SKM-1 treated with dmso at 0.1 percent for 144 hours (cell line): ENCODE measurements around the gene LSM2.

Source experiments
- DNase-seq: peaks from one replicate; lab custom pipeline; 2025; ENCODE audit not compliant: unreplicated experiment; lab: John Stamatoyannopoulos, UW

The LSM2 gene

GRCh38 chr6:31777667-31778050, 29.1 kb downstream of the LSM2 start:
- DNase-seq: no peak

DNA sequence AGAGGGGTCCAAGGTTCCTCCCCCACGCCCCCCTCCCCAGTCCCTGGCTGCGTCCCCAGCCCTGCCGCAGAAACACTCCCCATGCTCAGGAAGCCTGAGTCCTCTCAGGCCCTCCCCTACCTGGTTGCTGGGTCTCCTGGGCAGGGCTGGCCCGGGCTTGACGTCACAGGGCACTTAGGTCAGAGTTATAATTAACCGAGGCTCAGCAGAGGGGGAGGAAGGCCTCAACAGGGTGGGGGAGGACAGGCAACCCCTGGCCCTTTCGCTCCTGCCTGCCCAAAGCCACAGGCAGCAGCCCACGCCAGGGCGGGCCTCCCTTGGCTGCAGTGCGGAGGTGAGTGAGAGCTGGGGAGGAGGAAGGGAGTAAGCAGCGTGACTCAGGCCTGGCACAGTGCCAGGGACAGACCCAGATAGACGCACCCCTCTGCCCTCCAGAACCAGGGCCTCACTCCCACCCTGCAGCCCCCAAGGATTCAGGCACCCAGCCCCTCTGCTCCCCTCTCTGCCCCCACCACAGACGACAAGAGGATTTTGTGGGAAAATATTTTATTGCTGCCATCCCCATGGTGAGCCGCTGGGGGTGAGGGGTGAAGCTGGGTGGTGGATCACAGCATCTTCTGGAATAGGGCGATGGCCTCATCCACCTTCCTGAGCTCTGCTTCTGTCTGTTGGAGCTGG, 29.6 kb downstream of the LSM2 start, which contains the start of gene VWA7:
Gene VWA7, minus strand, starts transcription at position 340 of the 678 bp plus-strand sequence. CDS start 549 bp downstream, outside the sequence.
- peak; percentile 91 for DNase-seq

GRCh38 chr6:31776485-31776988, 30.2 kb downstream of the LSM2 start:
- peak; percentile 74 for DNase-seq

DNA sequence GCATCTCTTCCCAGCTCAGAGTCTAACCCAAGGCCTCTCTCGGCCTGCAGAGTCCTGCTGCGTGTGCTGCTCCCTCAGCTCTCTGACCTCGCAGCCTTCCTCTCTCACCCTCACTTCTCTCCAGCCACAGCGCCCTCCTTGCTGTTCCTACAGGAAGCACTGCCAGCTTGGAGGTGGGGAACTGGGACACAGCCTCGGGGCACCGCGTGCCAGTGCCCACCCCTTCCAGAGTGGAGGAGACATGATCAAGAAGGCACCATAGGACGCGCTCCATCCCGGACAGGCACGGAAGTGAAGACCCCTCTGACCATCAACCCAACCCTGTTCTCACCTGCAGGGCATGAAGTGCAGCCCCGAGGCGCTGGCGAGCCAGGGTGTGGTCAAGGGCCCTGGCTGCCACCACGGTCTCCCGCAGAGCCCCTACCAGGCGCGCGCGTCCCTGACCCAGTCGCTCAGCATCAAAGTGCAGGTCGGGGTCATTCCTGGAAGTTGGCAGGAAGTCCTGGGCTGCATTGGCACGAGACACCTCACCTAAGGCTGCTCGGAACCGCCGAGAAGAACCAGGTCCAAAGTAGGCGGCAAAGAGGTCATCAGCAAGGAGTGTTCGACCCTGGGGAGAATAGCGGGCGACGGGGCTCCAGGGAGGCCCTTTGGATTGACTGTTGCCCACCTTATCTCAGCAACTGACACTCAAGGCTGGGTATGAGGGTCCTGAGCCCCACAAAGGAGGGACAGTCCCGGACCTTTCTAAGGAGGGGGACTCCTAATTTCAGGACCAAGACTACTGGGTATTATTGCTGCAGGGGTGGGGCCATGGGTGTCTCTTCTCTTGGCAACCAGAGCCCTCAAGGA, 30.9 kb downstream of the LSM2 start:
- DNase-seq: no peak

- DNase-seq: no peak
Measured at GRCh38 chr6:31775184-31775583, 31.6 kb downstream of the LSM2 start.

DNA sequence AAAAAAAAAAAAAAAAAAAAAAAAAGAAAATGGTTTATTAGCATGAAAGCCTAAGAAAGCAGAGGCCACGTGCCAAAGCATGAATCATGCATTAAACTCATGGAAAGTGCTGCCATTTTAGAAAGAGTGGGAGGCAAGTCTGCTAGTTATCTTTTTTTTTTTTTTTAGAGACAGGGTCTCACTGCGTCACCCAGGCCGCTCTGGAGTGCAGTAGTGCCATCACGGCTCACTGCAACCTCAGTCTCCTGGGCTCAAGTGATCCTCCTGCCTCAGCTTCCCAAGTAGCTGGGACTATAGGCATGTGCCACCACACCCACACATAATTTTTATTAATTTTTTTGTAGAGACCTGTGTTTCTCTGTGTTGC, 34.8 kb downstream of the LSM2 start:
- no peak for DNase-seq

GRCh38 chr6:31770860-31771259, 35.9 kb downstream of the LSM2 start:
- DNase-seq: no peak

DNA sequence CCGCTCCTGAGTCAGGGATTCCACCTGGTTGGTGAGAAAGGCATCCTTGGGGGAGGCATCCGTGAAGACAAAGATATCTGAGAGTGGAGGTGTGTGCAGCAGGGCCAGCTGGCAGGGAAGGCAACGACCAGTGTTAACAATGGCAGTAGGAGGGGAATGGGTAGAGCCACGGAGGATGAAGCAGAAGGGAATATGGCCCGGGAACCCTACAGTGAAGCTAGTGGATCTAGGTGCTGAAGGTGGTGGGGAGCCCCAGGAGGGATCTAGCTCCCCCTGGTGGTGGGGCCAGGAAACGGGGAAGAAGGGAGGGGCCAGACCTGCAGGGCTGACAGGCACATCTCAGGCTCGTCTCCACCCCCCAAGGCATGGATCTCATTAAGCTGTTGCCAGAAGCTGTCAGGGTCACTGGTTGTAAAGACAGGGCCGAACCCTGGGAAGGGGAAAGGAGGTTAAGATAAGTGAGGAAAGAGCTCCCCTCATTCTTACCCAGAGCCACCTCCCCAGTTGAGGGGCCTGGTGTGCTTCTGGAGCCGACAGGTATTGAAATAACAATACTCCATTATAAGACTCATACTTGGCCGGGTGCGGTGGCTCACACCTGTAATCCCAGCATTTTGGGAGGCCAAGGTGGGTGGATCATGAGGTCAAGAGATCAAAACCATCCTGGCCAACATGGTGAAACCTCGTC, 36.9 kb downstream of the LSM2 start:
- DNase-seq: peak; percentile 74

- DNase-seq: no peak
Measured at GRCh38 chr6:31768363-31769257, 38.2 kb downstream of the LSM2 start.

DNA sequence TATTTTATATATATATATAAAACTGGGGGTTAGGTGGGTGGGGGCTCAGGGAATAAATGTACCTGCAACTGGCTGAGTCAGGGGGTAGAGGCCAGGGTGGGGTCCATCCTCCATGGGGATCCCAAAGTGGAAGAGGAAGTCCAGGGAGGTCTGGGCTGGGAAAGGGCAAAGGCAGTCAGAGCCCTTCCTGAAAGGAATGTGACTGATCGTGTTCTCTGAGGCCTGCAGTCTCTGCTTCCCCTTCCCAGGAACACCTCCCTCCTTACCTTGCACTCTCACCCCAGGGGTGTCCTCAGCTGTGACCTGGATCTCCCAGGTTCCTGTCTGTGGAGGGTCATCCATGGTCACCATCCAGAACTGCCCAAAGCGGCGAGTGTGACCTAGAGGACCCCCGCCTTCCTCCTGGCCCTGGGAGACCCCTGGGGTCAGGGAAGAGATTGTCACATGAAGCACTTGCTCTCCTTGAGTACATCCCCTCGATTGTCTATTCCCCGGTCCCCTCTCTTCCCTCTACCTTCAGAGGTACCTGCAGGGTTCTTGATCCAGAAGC, 39.6 kb downstream of the LSM2 start:
- DNase-seq: no peak

DNA sequence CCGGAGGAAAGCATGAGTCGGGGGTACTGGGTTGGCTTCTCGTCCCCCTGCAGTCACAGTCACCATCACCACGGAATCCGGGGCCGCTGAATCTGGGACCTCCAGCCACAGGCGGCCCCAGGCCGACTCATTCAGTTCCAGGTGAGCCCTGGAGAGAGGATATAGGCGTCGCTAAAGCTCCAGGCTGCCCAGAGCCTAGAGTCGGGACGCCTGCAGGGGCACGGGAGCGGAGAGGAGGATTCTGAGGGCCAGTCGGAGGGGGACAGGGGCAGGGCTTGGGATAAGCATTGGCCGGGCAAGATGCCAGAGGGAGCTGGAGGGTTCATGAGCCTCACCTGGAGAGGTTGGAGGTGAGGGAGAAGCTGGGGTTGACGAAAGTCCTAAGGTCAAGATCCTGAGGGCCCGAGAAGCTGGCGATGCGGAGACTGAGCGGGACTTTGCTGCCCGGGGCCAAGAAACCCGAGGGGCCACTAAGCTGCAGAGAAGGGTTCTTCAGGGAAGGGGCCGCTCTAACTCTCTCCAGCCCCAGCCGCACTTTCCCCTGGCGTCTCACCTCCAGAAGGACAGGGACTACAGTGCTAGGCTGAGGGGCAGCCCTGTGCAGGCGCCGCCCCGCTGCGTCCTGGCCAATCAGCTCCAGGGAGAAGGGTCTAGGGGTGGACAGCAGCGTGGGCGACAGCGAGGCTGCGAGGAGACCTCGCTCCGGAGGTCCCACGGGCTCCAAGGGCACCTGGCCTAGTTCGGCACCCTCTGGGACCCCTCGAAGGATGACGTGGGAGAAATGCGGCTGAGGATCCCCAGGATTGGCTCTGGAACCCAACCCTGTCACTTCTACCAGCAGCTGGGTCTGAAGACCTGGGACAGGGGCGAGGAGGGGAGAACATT, 40.6 kb downstream of the LSM2 start:
- DNase-seq: no peak

GRCh38 chr6:31765559-31765909, 41.2 kb downstream of the LSM2 start:
- DNase-seq: no peak

DNA sequence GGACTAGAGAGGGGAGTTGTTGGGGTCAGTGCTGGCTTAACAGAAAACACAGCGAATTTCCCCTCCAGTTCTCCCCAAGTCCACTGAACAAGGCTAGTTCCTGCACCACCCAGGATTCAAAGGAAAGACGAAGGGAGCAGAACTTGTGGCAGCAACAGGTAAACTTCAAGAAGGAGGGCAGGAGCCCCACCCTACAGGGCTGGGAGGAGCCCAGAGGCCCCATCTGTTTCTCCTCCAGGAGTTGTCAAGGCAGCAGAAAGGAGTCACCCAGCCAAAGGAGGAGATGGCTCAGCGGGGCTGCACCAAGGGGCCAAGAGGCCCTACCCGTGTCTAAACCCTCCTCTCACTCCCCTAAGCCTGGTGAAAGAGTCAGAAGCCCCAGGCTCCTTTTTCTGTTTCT, 42.6 kb downstream of the LSM2 start:
- DNase-seq: no peak

- no peak for DNase-seq
Measured at GRCh38 chr6:31763619-31763940, 43.2 kb downstream of the LSM2 start.

DNA sequence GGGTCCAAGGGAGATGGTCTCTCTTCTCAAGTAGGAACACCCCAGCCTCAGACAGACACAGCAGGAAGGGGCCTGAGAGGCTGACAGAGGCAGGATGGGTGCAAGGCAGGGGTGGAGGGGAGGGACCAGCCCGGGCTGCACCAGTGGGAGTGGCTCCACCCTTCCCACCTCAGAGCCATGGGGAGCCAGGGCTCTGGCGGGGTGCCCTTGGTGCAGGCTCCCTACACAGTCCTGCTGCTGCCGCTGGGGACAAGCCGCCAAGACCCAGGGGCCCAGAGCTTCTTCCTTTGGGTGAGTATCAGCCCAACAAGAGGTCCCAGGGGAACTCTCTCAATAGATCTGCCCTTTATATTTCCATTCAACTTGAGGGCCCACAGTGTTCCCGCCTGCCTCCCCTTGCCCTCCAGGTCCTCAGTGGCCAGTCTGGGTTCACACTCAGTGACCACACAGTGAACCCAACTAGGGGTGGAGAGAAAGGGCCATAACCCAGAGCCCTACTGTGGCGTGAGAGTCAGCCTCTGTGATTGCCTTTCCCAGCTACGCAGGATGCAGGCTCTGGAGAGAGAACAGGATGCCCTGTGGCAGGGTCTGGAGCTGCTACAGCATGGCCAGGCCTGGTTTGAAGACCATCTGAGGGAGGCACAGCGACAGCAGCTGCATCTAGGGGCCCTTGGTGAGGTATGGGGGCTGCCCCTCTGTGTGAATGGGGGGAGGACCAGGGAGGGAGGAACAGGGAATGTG, 43.7 kb downstream of the LSM2 start:
- no peak for DNase-seq

- DNase-seq: no peak
Measured at GRCh38 chr6:31762356-31762755, 44.4 kb downstream of the LSM2 start, which contains the start of gene SAPCD1. Gene SAPCD1, plus strand, starts transcription at chr6:31762656. Its CDS starts 399 bp downstream, at chr6:31763055.

- DNase-seq: no peak
Measured at GRCh38 chr6:31761343-31761742, 45.4 kb downstream of the LSM2 start.

DNA sequence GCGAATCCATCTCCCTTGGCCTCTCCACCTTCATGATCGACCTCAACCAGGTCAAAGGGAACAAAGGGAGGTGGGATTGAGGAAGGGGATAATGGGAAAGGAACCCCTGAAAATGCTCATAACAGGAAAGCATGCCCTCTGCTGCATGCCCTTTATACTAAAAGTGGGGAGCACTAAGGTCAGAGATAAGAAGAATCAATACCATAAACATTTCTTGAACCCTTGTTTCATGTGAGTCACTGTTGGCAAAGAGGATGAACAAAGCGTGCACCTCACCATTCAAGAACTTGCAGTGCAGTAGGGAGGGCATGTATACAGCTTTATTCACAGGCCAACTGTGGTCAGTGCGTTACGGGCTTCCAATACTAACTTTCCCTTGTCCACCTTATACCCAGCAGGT, 46.0 kb downstream of the LSM2 start:
- no peak for DNase-seq

- no peak for DNase-seq
Measured at GRCh38 chr6:31758281-31758680, 48.5 kb downstream of the LSM2 start.
